SK-N-SH treated with all-trans-retinoic acid at 6 μM for 48 hours (cell line): ENCODE results near the gene OCA2.

Experiments used
- ATAC-seq: fragments of 200-7000 bp; cut with Tn5 transposase; 3 replicates; pipeline ENCODE4 v1.9.1; 2020; ENCODE audit warnings: mild to moderate bottlenecking, moderate library complexity
- ARNTL ChIP-seq: fragments of 450-650 bp; formaldehyde crosslinking; IDR thresholded peaks from 2 replicates; pipeline ENCODE4 v1.5.0; 2020; ENCODE audit warnings: low read depth, mild to moderate bottlenecking, moderate library complexity, borderline replicate concordance
- BACH2 ChIP-seq: fragments of 250-450 bp; sonication (Bioruptor Pico); IDR thresholded peaks from 2 replicates; pipeline ENCODE4 v1.9.0; 2021; ENCODE audit warnings: mild to moderate bottlenecking, borderline replicate concordance
- CSDC2 ChIP-seq: fragments of 250-450 bp; sonication (Bioruptor Pico); IDR thresholded peaks from 2 replicates; pipeline ENCODE4 v1.5.0; 2020; ENCODE audit warnings: mild to moderate bottlenecking, moderate library complexity
- ESRRG ChIP-seq: fragments of 250-450 bp; sonication (Bioruptor Pico); IDR thresholded peaks from 2 replicates; pipeline ENCODE4 v1.6.1; 2021; ENCODE audit warnings: mild to moderate bottlenecking
- GLIS3 ChIP-seq: fragments of 250-450 bp; sonication (Bioruptor Pico); IDR thresholded peaks from 2 replicates; pipeline ENCODE4 v1.5.0; 2020; ENCODE audit warnings: mild to moderate bottlenecking, moderate library complexity
- ISL1 ChIP-seq: fragments of 250-450 bp; sonication (Bioruptor Pico); IDR thresholded peaks from 2 replicates; pipeline ENCODE4 v2.1.2; 2022; ENCODE audit warnings: mild to moderate bottlenecking, moderate library complexity
- OSR1 ChIP-seq: fragments of 250-450 bp; sonication (Bioruptor Pico); IDR thresholded peaks from 2 replicates; pipeline ENCODE4 v1.8.0; 2022; ENCODE audit warnings: moderate library complexity, mild to moderate bottlenecking, inconsistent platforms
- RARB ChIP-seq: fragments of 250-450 bp; sonication (Bioruptor Pico); IDR thresholded peaks from 2 replicates; pipeline ENCODE4 v1.8.0; 2021; ENCODE audit warnings: mild to moderate bottlenecking, moderate library complexity
- SNAI2 ChIP-seq: fragments of 250-450 bp; sonication (Bioruptor Pico); IDR thresholded peaks from 2 replicates; pipeline ENCODE4 v1.5.0; 2020; ENCODE audit warnings: mild to moderate bottlenecking, moderate library complexity
- TCF4 ChIP-seq: fragments of 250-450 bp; sonication (Bioruptor Pico); IDR thresholded peaks from 2 replicates; pipeline ENCODE4 v1.8.0; 2021; ENCODE audit warnings: mild to moderate bottlenecking, moderate library complexity, borderline replicate concordance
- ZC3H10 ChIP-seq: fragments of 250-450 bp; sonication (Bioruptor Pico); IDR thresholded peaks from 2 replicates; pipeline ENCODE4 v1.5.1; 2021; ENCODE audit warnings: mild to moderate bottlenecking, moderate library complexity
- ZFP3 ChIP-seq: fragments of 250-450 bp; sonication (Bioruptor Pico); IDR thresholded peaks from 2 replicates; pipeline ENCODE4 v1.5.0; 2020; ENCODE audit warnings: mild to moderate bottlenecking, moderate library complexity
- ZFP30 ChIP-seq: fragments of 450-650 bp; formaldehyde crosslinking; IDR thresholded peaks from 2 replicates; pipeline ENCODE4 v1.5.0; 2022; ENCODE audit warnings: mild to moderate bottlenecking, moderate library complexity
- ZNF565 ChIP-seq: fragments of 450-650 bp; formaldehyde crosslinking; conservative IDR thresholded peaks from 2 replicates; pipeline ENCODE4 v1.5.0; 2020; ENCODE audit warnings: low read depth, mild to moderate bottlenecking, moderate library complexity
- ZNF70 ChIP-seq: fragments of 450-650 bp; formaldehyde crosslinking; IDR thresholded peaks from 2 replicates; pipeline ENCODE4 v1.5.0; 2020; ENCODE audit warnings: mild to moderate bottlenecking, moderate library complexity
- TF ChIP-seq, protein P1 (sequence below): fragments of 250-450 bp; sonication (Bioruptor Pico); IDR thresholded peaks from 2 replicates; pipeline ENCODE4 v1.5.1; 2020; ENCODE audit warnings: low read depth, mild to moderate bottlenecking, moderate library complexity
- TF ChIP-seq, protein P2 (sequence below): fragments of 250-450 bp; sonication (Bioruptor Pico); IDR thresholded peaks from 2 replicates; pipeline ENCODE4 v1.8.0; 2020; ENCODE audit warnings: mild to moderate bottlenecking, moderate library complexity, borderline replicate concordance
- TF ChIP-seq, protein P3 (sequence below): fragments of 250-450 bp; sonication (Bioruptor Pico); IDR thresholded peaks from 2 replicates; pipeline ENCODE4 v1.8.0; 2021; ENCODE audit warnings: low read depth, mild to moderate bottlenecking, moderate library complexity, borderline replicate concordance
- TF ChIP-seq, protein P4 (sequence below): fragments of 250-450 bp; sonication (Bioruptor Pico); IDR thresholded peaks from 2 replicates; pipeline ENCODE4 v1.5.0; 2020; ENCODE audit warnings: mild to moderate bottlenecking, moderate library complexity
- TF ChIP-seq, protein P5 (sequence below): fragments of 250-450 bp; sonication (Bioruptor Pico); IDR thresholded peaks from 2 replicates; pipeline ENCODE4 v1.5.1; 2021; ENCODE audit warnings: mild to moderate bottlenecking, moderate library complexity

OCA2 gene

DNA sequence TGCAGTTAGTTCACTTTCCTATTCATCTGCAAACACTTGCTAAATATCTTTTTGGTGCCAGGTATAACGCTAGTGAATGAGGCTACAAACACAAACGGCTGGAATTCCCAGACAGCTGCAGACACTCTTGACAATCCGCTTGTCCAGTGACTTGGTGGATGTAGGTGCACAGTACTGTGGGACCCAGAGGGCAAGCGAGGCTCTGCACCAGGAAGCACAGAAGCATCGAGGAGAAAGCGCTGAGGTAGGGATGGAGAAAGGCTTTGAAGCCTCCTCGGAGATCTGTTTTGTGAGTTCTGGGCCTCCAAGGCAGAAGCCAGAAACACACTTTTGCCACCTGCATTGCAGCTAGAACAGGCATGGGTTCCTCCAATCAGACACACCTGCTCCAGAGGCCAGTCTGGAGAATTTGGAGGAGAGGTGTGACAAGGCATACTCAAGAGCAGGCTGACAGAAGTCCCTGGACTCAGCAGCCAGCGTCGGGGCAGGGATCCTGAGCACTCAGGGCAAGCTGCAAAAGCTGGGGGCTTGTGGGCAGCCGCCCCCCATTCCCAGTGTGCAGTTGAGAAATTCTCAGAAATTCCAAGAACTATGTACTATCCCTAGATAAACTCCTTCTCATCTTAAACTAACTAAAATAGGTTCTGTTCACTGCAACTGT lies 232.5 kb downstream of the OCA2 start:
- no peak for ATAC-seq
- TF ChIP-seq GLIS3 (no peak), ZFP30 (CRISPR knock-in tag) (no peak), ESRRG (CRISPR knock-in tag) (no peak), ARNTL (no peak), BACH2 (no peak), ZFP3 (CRISPR knock-in tag) (no peak), CSDC2 (no peak), ZNF70 (no peak), TCF4 (CRISPR knock-in tag) (no peak), RARB (no peak), ISL1 (no peak), ZNF565 (no peak), OSR1 (CRISPR knock-in tag) (no peak), ZC3H10 (CRISPR knock-in tag) (no peak)
- TF ChIP-seq, protein P1, sequence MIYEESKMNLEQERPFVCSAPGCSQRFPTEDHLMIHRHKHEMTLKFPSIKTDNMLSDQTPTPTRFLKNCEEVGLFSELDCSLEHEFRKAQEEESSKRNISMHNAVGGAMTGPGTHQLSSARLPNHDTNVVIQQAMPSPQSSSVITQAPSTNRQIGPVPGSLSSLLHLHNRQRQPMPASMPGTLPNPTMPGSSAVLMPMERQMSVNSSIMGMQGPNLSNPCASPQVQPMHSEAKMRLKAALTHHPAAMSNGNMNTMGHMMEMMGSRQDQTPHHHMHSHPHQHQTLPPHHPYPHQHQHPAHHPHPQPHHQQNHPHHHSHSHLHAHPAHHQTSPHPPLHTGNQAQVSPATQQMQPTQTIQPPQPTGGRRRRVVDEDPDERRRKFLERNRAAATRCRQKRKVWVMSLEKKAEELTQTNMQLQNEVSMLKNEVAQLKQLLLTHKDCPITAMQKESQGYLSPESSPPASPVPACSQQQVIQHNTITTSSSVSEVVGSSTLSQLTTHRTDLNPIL (CRISPR knock-in tag) = no peak
- TF ChIP-seq, protein P2, sequence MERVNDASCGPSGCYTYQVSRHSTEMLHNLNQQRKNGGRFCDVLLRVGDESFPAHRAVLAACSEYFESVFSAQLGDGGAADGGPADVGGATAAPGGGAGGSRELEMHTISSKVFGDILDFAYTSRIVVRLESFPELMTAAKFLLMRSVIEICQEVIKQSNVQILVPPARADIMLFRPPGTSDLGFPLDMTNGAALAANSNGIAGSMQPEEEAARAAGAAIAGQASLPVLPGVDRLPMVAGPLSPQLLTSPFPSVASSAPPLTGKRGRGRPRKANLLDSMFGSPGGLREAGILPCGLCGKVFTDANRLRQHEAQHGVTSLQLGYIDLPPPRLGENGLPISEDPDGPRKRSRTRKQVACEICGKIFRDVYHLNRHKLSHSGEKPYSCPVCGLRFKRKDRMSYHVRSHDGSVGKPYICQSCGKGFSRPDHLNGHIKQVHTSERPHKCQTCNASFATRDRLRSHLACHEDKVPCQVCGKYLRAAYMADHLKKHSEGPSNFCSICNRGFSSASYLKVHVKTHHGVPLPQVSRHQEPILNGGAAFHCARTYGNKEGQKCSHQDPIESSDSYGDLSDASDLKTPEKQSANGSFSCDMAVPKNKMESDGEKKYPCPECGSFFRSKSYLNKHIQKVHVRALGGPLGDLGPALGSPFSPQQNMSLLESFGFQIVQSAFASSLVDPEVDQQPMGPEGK (CRISPR knock-in tag) = no peak
- TF ChIP-seq, protein P3, sequence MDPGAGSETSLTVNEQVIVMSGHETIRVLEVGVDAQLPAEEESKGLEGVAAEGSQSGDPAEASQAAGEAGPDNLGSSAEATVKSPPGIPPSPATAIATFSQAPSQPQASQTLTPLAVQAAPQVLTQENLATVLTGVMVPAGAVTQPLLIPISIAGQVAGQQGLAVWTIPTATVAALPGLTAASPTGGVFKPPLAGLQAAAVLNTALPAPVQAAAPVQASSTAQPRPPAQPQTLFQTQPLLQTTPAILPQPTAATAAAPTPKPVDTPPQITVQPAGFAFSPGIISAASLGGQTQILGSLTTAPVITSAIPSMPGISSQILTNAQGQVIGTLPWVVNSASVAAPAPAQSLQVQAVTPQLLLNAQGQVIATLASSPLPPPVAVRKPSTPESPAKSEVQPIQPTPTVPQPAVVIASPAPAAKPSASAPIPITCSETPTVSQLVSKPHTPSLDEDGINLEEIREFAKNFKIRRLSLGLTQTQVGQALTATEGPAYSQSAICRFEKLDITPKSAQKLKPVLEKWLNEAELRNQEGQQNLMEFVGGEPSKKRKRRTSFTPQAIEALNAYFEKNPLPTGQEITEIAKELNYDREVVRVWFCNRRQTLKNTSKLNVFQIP (CRISPR knock-in tag) = no peak
- TF ChIP-seq, protein P4, sequence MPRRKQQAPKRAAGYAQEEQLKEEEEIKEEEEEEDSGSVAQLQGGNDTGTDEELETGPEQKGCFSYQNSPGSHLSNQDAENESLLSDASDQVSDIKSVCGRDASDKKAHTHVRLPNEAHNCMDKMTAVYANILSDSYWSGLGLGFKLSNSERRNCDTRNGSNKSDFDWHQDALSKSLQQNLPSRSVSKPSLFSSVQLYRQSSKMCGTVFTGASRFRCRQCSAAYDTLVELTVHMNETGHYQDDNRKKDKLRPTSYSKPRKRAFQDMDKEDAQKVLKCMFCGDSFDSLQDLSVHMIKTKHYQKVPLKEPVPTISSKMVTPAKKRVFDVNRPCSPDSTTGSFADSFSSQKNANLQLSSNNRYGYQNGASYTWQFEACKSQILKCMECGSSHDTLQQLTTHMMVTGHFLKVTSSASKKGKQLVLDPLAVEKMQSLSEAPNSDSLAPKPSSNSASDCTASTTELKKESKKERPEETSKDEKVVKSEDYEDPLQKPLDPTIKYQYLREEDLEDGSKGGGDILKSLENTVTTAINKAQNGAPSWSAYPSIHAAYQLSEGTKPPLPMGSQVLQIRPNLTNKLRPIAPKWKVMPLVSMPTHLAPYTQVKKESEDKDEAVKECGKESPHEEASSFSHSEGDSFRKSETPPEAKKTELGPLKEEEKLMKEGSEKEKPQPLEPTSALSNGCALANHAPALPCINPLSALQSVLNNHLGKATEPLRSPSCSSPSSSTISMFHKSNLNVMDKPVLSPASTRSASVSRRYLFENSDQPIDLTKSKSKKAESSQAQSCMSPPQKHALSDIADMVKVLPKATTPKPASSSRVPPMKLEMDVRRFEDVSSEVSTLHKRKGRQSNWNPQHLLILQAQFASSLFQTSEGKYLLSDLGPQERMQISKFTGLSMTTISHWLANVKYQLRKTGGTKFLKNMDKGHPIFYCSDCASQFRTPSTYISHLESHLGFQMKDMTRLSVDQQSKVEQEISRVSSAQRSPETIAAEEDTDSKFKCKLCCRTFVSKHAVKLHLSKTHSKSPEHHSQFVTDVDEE (CRISPR knock-in tag) = no peak

DNA sequence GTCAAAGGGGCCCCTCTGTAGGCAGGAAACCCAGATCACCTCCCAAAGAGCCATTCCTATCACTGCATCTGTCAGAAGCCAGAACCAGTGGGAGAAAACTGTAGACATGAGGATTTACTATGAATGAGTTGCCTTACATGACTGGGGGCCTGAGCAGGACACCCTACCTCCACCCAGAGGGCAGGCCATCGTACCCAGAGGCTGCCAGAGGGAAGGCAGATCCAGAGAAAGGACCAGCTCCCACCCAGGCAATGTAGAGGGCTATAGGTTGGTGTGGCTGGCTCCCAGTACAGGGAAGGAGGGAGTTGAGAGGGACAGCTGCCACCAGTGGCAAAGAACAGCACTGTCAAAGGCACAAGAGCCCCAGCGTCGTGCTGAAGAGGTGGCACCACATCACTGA lies 233.2 kb downstream of the OCA2 start:
- TF ChIP-seq ZC3H10 (CRISPR knock-in tag) (no peak), GLIS3 (no peak)
- TF ChIP-seq, protein P2 (CRISPR knock-in tag) = no peak
- TF ChIP-seq, protein P1 (CRISPR knock-in tag) = no peak
- no peak for ATAC-seq

DNA sequence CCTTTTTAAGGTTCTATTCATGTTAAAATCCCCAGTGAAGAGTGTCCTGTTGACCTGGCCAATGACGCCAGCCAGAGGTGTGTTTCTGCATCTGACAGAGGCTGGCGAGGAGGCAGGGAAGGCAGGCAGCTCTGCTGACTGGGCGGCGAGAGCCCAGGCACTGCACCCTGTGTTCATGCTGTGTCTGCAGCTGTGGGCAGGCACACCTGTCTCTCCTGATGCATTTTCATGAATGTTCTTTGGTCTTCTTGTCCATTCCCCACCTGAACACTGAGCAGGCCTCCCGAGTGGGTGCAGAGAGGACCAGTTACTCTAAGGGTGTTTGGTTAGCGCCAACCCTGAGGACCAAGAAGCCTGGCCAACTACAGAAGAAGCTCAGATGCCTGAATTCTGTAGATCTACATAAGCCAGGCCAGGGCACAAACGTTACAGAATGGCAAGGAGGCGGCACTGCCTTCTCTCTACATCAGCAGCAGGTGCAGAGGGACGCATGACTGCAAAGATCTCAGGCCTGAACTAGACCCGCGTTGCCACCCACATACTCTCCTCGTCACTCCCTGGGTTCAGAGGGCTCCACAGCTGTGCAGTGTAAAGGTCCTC lies 233.7 kb downstream of the OCA2 start:
- no peak for ATAC-seq
- TF ChIP-seq, protein P5, sequence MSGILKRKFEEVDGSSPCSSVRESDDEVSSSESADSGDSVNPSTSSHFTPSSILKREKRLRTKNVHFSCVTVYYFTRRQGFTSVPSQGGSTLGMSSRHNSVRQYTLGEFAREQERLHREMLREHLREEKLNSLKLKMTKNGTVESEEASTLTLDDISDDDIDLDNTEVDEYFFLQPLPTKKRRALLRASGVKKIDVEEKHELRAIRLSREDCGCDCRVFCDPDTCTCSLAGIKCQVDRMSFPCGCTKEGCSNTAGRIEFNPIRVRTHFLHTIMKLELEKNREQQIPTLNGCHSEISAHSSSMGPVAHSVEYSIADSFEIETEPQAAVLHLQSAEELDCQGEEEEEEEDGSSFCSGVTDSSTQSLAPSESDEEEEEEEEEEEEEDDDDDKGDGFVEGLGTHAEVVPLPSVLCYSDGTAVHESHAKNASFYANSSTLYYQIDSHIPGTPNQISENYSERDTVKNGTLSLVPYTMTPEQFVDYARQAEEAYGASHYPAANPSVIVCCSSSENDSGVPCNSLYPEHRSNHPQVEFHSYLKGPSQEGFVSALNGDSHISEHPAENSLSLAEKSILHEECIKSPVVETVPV (CRISPR knock-in tag) = no peak
- TF ChIP-seq, protein P3 (CRISPR knock-in tag) = no peak
- TF ChIP-seq RARB (no peak), CSDC2 (no peak), ARNTL (no peak), ISL1 (no peak), BACH2 (no peak), SNAI2 (CRISPR knock-in tag) (no peak)
- TF ChIP-seq, protein P2 (CRISPR knock-in tag) = no peak
